Stimulated activated memory B cell treated with anti-CD40 and anti-IgM and Interleukin-4, amounts not matched to agents 10 μg/mL and 1 μg/mL and 100 μg/mL, for 72 hours (primary cell): ENCODE measurements around the gene HJURP.

Experiments used
- ATAC-seq: fragments of 150-1000 bp; cut with Tn5 transposase; 2 replicates; pipeline ENCODE4 v1.10.0; 2021
- H3K27ac Mint-ChIP-seq: one replicate; pipeline ENCODE4 v1.8.0; 2022; ENCODE audit warnings: mild to moderate bottlenecking, mixed read lengths
- H3K27me3 Mint-ChIP-seq: one replicate; pipeline ENCODE4 v1.8.0; 2022; ENCODE audit warnings: mixed read lengths
- H3K36me3 Mint-ChIP-seq: one replicate; pipeline ENCODE4 v1.8.0; 2022; ENCODE audit warnings: mixed read lengths
- H3K4me1 Mint-ChIP-seq: one replicate; pipeline ENCODE4 v1.8.0; 2022; ENCODE audit warnings: mixed read lengths
- H3K4me3 Mint-ChIP-seq: one replicate; pipeline ENCODE4 v1.8.0; 2022; ENCODE audit warnings: mild to moderate bottlenecking, moderate library complexity, mixed read lengths
- H3K9me3 Mint-ChIP-seq: one replicate; pipeline ENCODE4 v1.8.0; 2022; ENCODE audit warnings: mixed read lengths

The HJURP gene

GRCh38 chr2:233841183-233841582, 13.2 kb downstream of the HJURP start:
- H3K9me3 Mint-ChIP-seq, result no peaks in the 10 kb centered on the region
- H3K4me1 Mint-ChIP-seq, result no peaks in the 10 kb centered on the region
- H3K36me3 Mint-ChIP-seq, result no peaks in the 10 kb centered on the region
- H3K27ac Mint-ChIP-seq, result no peak overlapping the region
- no peaks in the 10 kb centered on the region for H3K27me3 Mint-ChIP-seq
- no peak for ATAC-seq
- no peak overlapping the region for H3K4me3 Mint-ChIP-seq

- H3K4me1 Mint-ChIP-seq, result no peaks in the 10 kb centered on the region
Observed at GRCh38 chr2:233840520-233840919, 13.8 kb downstream of the HJURP start.

GRCh38 chr2:233839447-233839820, 14.9 kb downstream of the HJURP start:
- ATAC-seq, result no peak
- no peaks in the 10 kb centered on the region for H3K36me3 Mint-ChIP-seq

More at GRCh38 chr2:233840520-233840919, 13.8 kb downstream of the HJURP start:
- Mint-ChIP-seq H3K9me3 (no peaks in the 10 kb centered on the region), H3K27ac (no peak overlapping the region), H3K4me3 (no peak overlapping the region), H3K36me3 (no peaks in the 10 kb centered on the region), H3K27me3 (no peaks in the 10 kb centered on the region)
- ATAC-seq, result no peak

DNA sequence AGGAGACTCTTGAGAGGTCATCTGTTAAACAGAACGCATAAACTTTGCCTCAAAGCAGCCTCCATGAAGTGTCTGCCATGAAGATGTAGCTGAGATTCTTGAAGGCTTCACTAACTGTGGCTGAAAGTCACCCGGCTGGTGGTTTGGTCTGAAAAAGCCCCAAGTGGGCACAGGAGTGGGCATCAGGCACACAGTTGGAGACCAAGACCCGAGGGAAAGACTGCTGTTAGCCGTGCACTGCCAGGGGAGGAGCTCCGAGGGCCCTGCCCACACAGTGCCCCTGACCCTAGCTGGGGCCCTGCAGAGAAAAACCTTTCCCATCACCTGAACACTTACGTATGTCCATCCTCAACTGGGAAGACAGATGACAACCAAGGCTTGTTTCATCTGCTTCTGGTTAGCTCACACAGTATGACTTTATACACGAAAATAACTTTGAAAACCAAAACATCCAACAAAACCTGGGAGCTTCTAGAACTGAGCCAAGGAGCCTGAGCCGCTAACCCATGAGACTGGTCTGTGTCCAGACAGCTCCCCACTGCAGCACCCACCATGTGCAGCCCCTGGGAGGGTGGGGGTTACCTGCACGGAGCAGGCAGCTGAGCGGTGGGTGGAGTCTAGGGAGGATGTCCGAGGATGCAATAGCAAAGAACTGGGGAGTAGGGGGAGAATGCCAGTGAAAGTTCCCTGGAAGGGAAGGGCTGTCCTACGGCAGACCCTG, 15.4 kb downstream of the HJURP start:
- no peak for ATAC-seq
- H3K36me3 Mint-ChIP-seq, result no peaks in the 10 kb centered on the region
- no peaks in the 10 kb centered on the region for H3K9me3 Mint-ChIP-seq
- H3K27me3 Mint-ChIP-seq, result no peaks in the 10 kb centered on the region
- H3K27ac Mint-ChIP-seq, result no peak overlapping the region
- no peaks in the 10 kb centered on the region for H3K4me1 Mint-ChIP-seq
- H3K4me3 Mint-ChIP-seq, result no peak overlapping the region

More at GRCh38 chr2:233839447-233839820, 14.9 kb downstream of the HJURP start:
- Mint-ChIP-seq H3K4me3 (no peak overlapping the region), H3K27me3 (no peaks in the 10 kb centered on the region), H3K4me1 (no peaks in the 10 kb centered on the region), H3K9me3 (no peaks in the 10 kb centered on the region), H3K27ac (no peak overlapping the region)

GRCh38 chr2:233838251-233838650, 16.1 kb downstream of the HJURP start:
- Mint-ChIP-seq H3K9me3 (no peaks in the 10 kb centered on the region), H3K36me3 (no peaks in the 10 kb centered on the region), H3K4me1 (no peaks in the 10 kb centered on the region), H3K4me3 (no peak overlapping the region), H3K27me3 (no peaks in the 10 kb centered on the region), H3K27ac (no peak overlapping the region)
- no peak for ATAC-seq

GRCh38 chr2:233837694-233838229, 16.6 kb downstream of the HJURP start:
- ATAC-seq, result no peak
- H3K27ac Mint-ChIP-seq, result no peak overlapping the region
- no peaks in the 10 kb centered on the region for H3K4me1 Mint-ChIP-seq
- H3K36me3 Mint-ChIP-seq, result no peaks in the 10 kb centered on the region
- no peaks in the 10 kb centered on the region for H3K9me3 Mint-ChIP-seq
- H3K4me3 Mint-ChIP-seq, result no peak overlapping the region
- no peaks in the 10 kb centered on the region for H3K27me3 Mint-ChIP-seq

- Mint-ChIP-seq H3K4me1 (no peaks in the 10 kb centered on the region), H3K9me3 (no peaks in the 10 kb centered on the region), H3K36me3 (no peaks in the 10 kb centered on the region), H3K4me3 (no peak overlapping the region), H3K27ac (no peak overlapping the region), H3K27me3 (no peaks in the 10 kb centered on the region)
- ATAC-seq, result no peak
Observed at GRCh38 chr2:233836359-233836758, 18.0 kb downstream of the HJURP start.

DNA sequence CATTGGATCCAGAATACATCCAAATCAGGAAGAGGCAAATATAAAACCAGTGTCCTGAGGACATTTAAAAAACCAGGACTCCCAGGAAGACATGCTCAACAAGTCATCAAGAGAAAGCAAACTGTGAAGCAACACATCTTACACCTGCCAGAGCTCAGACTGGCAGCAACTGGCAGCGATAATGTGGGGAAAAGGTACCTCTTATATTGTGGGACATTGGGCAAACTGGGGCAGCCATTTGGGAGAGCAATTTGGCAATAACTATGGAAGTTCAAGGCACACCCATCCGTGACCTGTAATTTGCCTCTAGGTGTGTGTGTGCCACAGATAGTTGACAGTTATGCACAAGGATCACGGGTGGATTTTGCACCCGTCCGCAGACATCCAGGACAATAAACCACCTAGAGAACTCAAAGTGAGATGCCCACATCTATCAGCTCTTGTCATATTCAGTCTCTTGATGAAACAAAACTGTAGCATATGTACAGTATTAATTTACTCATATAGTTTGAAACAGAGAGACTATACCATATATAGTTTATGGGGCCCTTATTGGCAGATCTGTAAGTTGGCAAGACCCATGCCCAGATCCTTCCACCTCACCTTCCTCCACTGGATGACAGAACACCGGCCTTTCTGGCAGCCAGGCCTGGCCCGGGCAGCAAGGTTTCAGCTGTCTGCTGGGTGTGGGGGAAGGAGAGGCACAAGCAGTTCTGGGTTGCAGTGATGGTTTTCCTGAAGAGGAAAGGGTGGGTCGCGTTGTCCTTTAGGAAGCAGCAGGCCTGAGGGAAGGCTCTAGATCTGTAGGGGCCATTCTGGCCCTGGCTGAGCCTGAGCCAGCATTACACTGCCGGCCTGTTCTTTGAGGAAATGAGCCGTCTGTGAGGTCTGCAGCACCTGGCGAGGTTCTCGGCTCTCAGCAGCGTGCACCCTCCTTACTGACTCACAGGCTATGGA, 18.8 kb downstream of the HJURP start:
- Mint-ChIP-seq H3K36me3 (no peaks in the 10 kb centered on the region), H3K27ac (no peak overlapping the region), H3K9me3 (no peaks in the 10 kb centered on the region), H3K4me1 (no peaks in the 10 kb centered on the region), H3K27me3 (no peaks in the 10 kb centered on the region), H3K4me3 (no peak overlapping the region)
- no peak for ATAC-seq

GRCh38 chr2:233833345-233833744, 21.0 kb downstream of the HJURP start:
- no peak overlapping the region for H3K4me3 Mint-ChIP-seq
- H3K4me1 Mint-ChIP-seq, result no peaks in the 10 kb centered on the region
- no peaks in the 10 kb centered on the region for H3K9me3 Mint-ChIP-seq
- no peaks in the 10 kb centered on the region for H3K36me3 Mint-ChIP-seq
- no peaks in the 10 kb centered on the region for H3K27me3 Mint-ChIP-seq
- ATAC-seq, result no peak
- H3K27ac Mint-ChIP-seq, result no peak overlapping the region

DNA sequence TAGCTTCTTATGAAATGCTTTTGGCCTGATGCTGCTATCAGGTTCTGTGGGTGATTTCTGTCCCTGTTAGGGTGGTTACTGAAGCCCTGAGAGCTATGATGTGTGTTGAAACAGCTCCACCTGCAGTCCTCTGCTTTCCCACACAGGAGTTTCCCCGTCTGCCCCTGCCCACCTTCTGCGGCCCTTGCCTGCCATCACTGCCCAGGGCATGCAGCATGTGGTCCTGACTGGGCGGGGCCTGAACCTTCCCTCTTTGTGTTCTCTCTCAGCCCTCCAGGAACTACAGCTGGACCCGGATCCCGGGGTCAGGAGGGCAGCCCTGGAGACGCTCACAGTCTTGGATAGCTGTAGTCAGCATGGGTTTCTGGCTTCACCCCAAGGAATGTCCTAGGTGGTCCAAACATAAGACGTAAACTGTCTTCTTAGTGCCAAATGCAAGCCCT, 21.4 kb downstream of the HJURP start:
- H3K9me3 Mint-ChIP-seq, result no peaks in the 10 kb centered on the region
- ATAC-seq, result peak; percentile 26
- no peaks in the 10 kb centered on the region for H3K27me3 Mint-ChIP-seq
- no peak overlapping the region for H3K27ac Mint-ChIP-seq
- no peaks in the 10 kb centered on the region for H3K4me1 Mint-ChIP-seq
- no peak overlapping the region for H3K4me3 Mint-ChIP-seq
- no peaks in the 10 kb centered on the region for H3K36me3 Mint-ChIP-seq

GRCh38 chr2:233832414-233832813, 21.9 kb downstream of the HJURP start:
- Mint-ChIP-seq H3K27ac (no peak overlapping the region), H3K4me3 (no peak overlapping the region), H3K27me3 (no peaks in the 10 kb centered on the region), H3K4me1 (no peaks in the 10 kb centered on the region), H3K36me3 (no peaks in the 10 kb centered on the region), H3K9me3 (no peaks in the 10 kb centered on the region)
- no peak for ATAC-seq

GRCh38 chr2:233831861-233832260, 22.5 kb downstream of the HJURP start:
- no peaks in the 10 kb centered on the region for H3K4me1 Mint-ChIP-seq
- no peak overlapping the region for H3K4me3 Mint-ChIP-seq
- ATAC-seq, result no peak
- H3K36me3 Mint-ChIP-seq, result no peaks in the 10 kb centered on the region
- no peak overlapping the region for H3K27ac Mint-ChIP-seq
- H3K27me3 Mint-ChIP-seq, result no peaks in the 10 kb centered on the region
- no peaks in the 10 kb centered on the region for H3K9me3 Mint-ChIP-seq

DNA sequence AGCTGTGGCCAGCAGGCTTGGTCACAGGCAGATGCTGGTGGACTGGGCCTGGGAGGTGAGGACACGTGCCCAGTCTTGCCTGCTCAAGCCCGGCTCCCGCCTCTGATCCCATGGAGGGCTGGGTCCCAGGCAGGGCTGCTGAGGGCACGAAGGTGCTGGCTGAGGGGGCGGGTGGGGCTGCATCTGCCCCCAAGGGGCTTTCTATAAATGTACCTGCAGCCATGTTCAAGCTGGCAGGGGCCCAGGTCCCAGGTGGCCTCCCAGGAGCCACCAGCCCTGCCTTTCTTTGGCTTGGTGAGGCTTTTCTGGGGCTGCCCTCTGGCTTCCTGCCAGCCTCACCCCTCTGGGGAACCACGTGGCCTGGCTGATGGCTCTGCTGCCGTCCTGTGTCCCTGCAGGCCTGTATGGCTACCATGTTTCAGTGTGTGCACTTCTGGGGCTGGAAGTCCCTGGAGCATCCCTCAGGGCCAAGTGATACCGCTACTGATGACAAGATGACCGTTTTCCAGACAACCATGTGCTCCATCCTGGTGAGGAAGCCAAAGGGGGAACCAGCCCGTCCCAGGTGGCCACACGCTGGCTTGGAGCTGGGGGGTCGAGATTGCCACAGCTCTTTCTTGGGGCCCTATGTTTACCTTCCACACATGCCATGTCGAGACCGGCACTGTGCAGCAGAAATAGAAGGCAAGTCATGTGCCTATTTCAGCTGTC, 23.2 kb downstream of the HJURP start:
- ATAC-seq, result no peak
- H3K27me3 Mint-ChIP-seq, result no peaks in the 10 kb centered on the region
- no peaks in the 10 kb centered on the region for H3K4me1 Mint-ChIP-seq
- H3K4me3 Mint-ChIP-seq, result no peak overlapping the region
- no peak overlapping the region for H3K27ac Mint-ChIP-seq
- H3K36me3 Mint-ChIP-seq, result no peaks in the 10 kb centered on the region
- H3K9me3 Mint-ChIP-seq, result no peaks in the 10 kb centered on the region

DNA sequence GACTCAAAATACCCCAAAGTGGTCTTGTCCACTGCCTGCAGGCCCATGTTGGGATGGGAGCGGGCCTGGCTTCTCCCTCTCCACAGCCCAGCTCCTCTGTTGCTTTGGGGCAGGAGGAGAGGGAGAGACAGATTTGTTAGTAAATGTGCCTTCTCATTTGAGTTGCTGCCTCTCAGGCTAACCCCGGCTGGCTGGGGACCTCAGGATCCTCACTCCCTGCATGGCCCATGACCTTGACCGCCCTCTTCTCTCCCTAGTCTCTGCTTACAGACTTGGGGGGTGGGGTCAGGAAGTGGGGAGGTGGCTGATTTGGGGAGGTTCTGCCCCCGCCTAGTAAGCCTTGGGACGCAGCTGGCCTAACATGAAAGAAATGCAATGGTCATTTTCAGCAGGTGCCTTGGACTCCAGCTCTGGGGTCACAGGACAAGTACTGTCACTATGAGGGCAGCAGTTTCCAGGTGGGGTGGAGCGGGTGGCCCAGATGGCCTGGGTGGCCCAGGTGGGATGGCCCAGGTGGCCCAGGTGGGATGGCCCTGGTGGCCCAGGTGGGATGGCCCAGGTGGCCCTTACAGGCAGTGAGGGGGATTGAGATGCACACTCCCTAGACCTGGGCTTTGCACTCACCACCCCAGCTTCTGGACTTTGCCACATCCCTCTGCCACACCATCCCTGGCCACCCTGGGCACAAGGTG, 24.1 kb downstream of the HJURP start:
- no peak overlapping the region for H3K27ac Mint-ChIP-seq
- no peak overlapping the region for H3K4me3 Mint-ChIP-seq
- peak; percentile 39 for ATAC-seq
- H3K36me3 Mint-ChIP-seq, result no peaks in the 10 kb centered on the region
- no peaks in the 10 kb centered on the region for H3K4me1 Mint-ChIP-seq
- no peaks in the 10 kb centered on the region for H3K9me3 Mint-ChIP-seq
- no peaks in the 10 kb centered on the region for H3K27me3 Mint-ChIP-seq
